ENCODE measurements around the gene IFT43.

DNA sequence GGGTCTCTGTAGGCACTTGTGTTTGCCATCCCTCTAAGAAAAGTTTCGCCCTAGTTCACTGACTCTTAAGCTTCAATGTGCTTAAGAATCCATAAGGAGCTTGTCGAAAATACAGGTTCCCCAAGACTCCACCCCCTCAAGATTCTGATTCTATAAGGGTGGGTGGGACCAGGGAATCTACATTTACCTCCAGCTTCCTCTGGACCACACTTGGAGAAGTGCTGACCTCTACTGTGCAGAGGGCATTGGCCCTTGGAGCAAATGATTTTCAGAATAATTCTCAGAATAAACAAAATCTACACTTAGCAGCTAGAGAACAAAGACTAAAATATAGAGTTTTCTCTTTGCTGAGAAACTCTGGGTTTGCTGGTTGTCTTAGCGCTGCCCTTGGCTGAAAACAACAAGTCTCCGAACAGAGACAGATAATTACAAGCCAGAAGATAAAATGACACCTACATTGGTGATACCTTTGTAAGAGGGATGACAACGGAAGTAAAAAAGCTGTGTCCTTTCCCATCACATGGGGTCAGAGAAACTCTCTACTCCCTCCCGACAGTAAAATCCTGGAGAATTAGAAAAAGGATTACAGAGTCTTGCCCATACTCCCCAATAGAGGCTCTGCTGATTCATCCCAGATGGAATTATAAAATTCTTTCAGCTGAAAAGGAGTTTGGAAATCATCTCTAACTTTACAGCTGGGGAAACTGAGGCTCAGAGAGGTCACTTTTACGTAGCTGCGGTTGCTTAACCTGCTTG lies 8.6 kb upstream of the IFT43 start:
- TF ChIP-seq POLR2A (IDR thresholded peaks at IDR 0.05; ENCODE audit: low read length) (no peak), GATA1 (IDR thresholded peaks at IDR 0.05; ENCODE audit: low read depth, low read length) (no peak)

All from erythroblast (primary cell).